GM23248 (cell line): ENCODE measurements around the gene TRPV3.

Experiments used
- EZH2 ChIP-seq: fragments of 200-600 bp; sonication (generic); IDR thresholded peaks from 2 replicates; pipeline ENCODE4 v1.6.1; 2018; ENCODE audit warnings: antibody characterized with exemption, mild to moderate bottlenecking; ENCODE audit not compliant: insufficient read depth, poor library complexity, severe bottlenecking
- EZH2phosphoT487 ChIP-seq: fragments of 200-600 bp; sonication (generic); IDR thresholded peaks from 2 replicates; pipeline ENCODE4 v1.6.1; 2018; ENCODE audit warnings: antibody characterized with exemption, moderate library complexity, mild to moderate bottlenecking, low read depth; ENCODE audit not compliant: insufficient read depth

GRCh38 chr17:3531266-3532101 lies 26.1 kb downstream of the TRPV3 start:
- TF ChIP-seq EZH2: no peak
- TF ChIP-seq EZH2phosphoT487: no peak
